A549 (cell line): ENCODE data around the gene RAB19. TPM values are rescaled to one million over a fixed set of nuclear protein-coding genes. Genes with fewer than 3 reads are reported as not detected.

Source experiments
- ATAC-seq, 2 experiments: fragments of 200-7000 bp in 1 of 2; fragments of >200 bp in 1 of 2; cut with Nextera tagmentation in 1 of 2; cut with Tn5 transposase in 1 of 2; 3 replicates each; pipeline versions ENCODE4 v1.8.0 to v1.9.1; 2018 to 2020; ENCODE audit warnings: mild to moderate bottlenecking in 1 of 2, moderate library complexity in 1 of 2
- CTCF ChIA-PET: fragments of 300-600 bp; sonication (Branson Sonifier 250); formaldehyde crosslinking; extraction: SDS; loops from one replicate; lab custom pipeline; 2021; ENCODE audit warnings: antibody characterized with exemption, inconsistent platforms; lab: Yijun Ruan, JAX
- POLR2A ChIA-PET: fragments of 350-600 bp; formaldehyde crosslinking; extraction: SDS; loops from one replicate; lab custom pipeline; 2021; ENCODE audit warnings: antibody characterized with exemption, inconsistent platforms; lab: Yijun Ruan, JAX
- DNase-seq, 2 experiments: peaks; one replicate each; pipeline versions ENCODE4 v3.0.0 to v3.0.0-alpha.2; 2011 to 2016; ENCODE audit warnings: low read depth in 1 of 2, low spot score in 1 of 2
- FAIRE-seq: peaks from 2 replicates; lab custom pipeline; 2011; peaks lifted over from hg19 to GRCh38; lab: Jason Lieb, UNC
- H3K27ac ChIP-seq, 2 experiments: fragments of >200 bp; sonication (Bioruptor Twin); formaldehyde crosslinking; 3 replicates each; pipeline ENCODE4 v1.5.1; 2016 to 2017
- H3K4me1 ChIP-seq: fragments of >200 bp; sonication (Bioruptor Twin); formaldehyde crosslinking; 3 replicates; pipeline ENCODE4 v1.6.1; 2016
- H3K4me2 ChIP-seq: fragments of >200 bp; sonication (Bioruptor Twin); formaldehyde crosslinking; 3 replicates; pipeline ENCODE4 v1.6.1; 2016
- H3K4me3 ChIP-seq: fragments of >200 bp; sonication (Bioruptor Twin); formaldehyde crosslinking; 3 replicates; pipeline ENCODE4 v1.5.1; 2016
- H3K9me3 ChIP-seq: fragments of >200 bp; sonication (Bioruptor Twin); formaldehyde crosslinking; 3 replicates; pipeline ENCODE4 v1.6.1; 2016
- BCL3 ChIP-seq: fragments of >200 bp; sonication (Bioruptor Twin); formaldehyde crosslinking; IDR thresholded peaks from 3 replicates; pipeline ENCODE4 v1.6.1; 2016
- BHLHE40 ChIP-seq: IDR thresholded peaks from 2 replicates; pipeline ENCODE4 v1.6.1; 2012; ENCODE audit warnings: low read depth, low read length, inconsistent platforms
- CBX2 ChIP-seq: fragments of 200-600 bp; sonication (generic); IDR thresholded peaks from 2 replicates; pipeline ENCODE4 v1.6.1; 2016; ENCODE audit warnings: low read depth, mild to moderate bottlenecking, borderline replicate concordance
- CEBPB ChIP-seq, 2 experiments: fragments of >200 bp in 1 of 2; sonication (Bioruptor Twin) in 1 of 2; formaldehyde crosslinking in 1 of 2; IDR thresholded peaks; 2 replicates each; pipeline ENCODE4 v1.6.1; 2012 to 2016
- CHD4 ChIP-seq: fragments of 200-600 bp; sonication (generic); IDR thresholded peaks from 2 replicates; pipeline ENCODE4 v1.6.1; 2016; ENCODE audit warnings: antibody characterized with exemption, mild to moderate bottlenecking, borderline replicate concordance
- EHF ChIP-seq: fragments of 250-450 bp; sonication (Bioruptor Pico); IDR thresholded peaks from 2 replicates; pipeline ENCODE4 v1.5.0; 2020; ENCODE audit warnings: mild to moderate bottlenecking
- EHMT2 ChIP-seq: fragments of 200-600 bp; sonication (generic); IDR thresholded peaks from 2 replicates; pipeline ENCODE4 v1.6.1; 2016; ENCODE audit warnings: antibody characterized with exemption, low read depth, mild to moderate bottlenecking, moderate library complexity
- HDAC2 ChIP-seq: fragments of 200-600 bp; sonication (generic); IDR thresholded peaks from 2 replicates; pipeline ENCODE4 v1.6.1; 2016
- HOXA7 ChIP-seq: fragments of 250-450 bp; sonication (Bioruptor Pico); IDR thresholded peaks from 2 replicates; pipeline ENCODE4 v1.5.0; 2020; ENCODE audit warnings: mild to moderate bottlenecking, moderate library complexity
- HOXB13 ChIP-seq: fragments of 250-450 bp; sonication (Bioruptor Pico); IDR thresholded peaks from 2 replicates; pipeline ENCODE4 v1.5.0; 2020; ENCODE audit warnings: low read depth, mild to moderate bottlenecking, moderate library complexity
- JUN ChIP-seq, 2 experiments: fragments of >200 bp; sonication (Bioruptor Twin); formaldehyde crosslinking; IDR thresholded peaks; 2 replicates in 1 of 2; 3 replicates in 1 of 2; pipeline ENCODE4 v1.6.1; 2016 to 2017
- KDM5A ChIP-seq: fragments of 200-600 bp; sonication (generic); IDR thresholded peaks from 2 replicates; pipeline ENCODE4 v1.6.1; 2016; ENCODE audit warnings: antibody characterized with exemption, mild to moderate bottlenecking
- MAZ ChIP-seq: fragments of 150-350 bp; IDR thresholded peaks from 2 replicates; pipeline ENCODE4 v1.6.1; 2014; ENCODE audit warnings: antibody characterized with exemption, low read depth, low read length, borderline replicate concordance
- NFE2L2 ChIP-seq: fragments of 150-350 bp; conservative IDR thresholded peaks from 2 replicates; pipeline ENCODE4 v1.6.1; 2014; ENCODE audit warnings: low read length
- REST ChIP-seq: fragments of 200-600 bp; sonication (generic); IDR thresholded peaks from 2 replicates; pipeline ENCODE4 v1.6.1; 2016; ENCODE audit warnings: antibody characterized with exemption, mild to moderate bottlenecking, moderate library complexity
- SMC3 ChIP-seq: fragments of >200 bp; sonication (Bioruptor Twin); formaldehyde crosslinking; IDR thresholded peaks from 3 replicates; pipeline ENCODE4 v1.6.1; 2018; ENCODE audit warnings: inconsistent platforms
- USF2 ChIP-seq: fragments of 450-650 bp; IDR thresholded peaks from 2 replicates; pipeline ENCODE4 v1.6.1; 2014; ENCODE audit warnings: antibody characterized with exemption
- ZNF302 ChIP-seq: fragments of 250-450 bp; sonication (Bioruptor Pico); IDR thresholded peaks from 2 replicates; pipeline ENCODE4 v1.9.0; 2021; ENCODE audit warnings: inconsistent platforms, mild to moderate bottlenecking, moderate library complexity
- ZSCAN20 ChIP-seq: fragments of 250-450 bp; sonication (Bioruptor Pico); IDR thresholded peaks from 2 replicates; pipeline ENCODE4 v1.8.0; 2022; ENCODE audit warnings: mild to moderate bottlenecking, moderate library complexity
- WGBS: methylation state at CpG from one replicate; pipeline ENCODE4 v1.1.6; 2017; ENCODE audit errors: missing lambda C conversion rate; 5-methylcytosine and 5-hydroxymethylcytosine counted together
- polyA plus RNA-seq, 4 experiments: library from polyadenylated mRNA; depleted of rRNA in 3 of 4; stranded (reverse); fragments of >200 nt; fragmentation: RNase III in 1 of 4; extraction: RNeasy Plus Mini Kit Qiagen cat#74134 plus additional on column Dnase treatment in 1 of 4; gene quantifications; 2 replicates in 3 of 4; 3 replicates in 1 of 4; pipeline ENCODE4 v1.2.3, GENCODE V29; 2011 to 2017

RAB19 gene
- polyA plus RNA-seq, 2 of the 4 experiments (the other 2 are of a cell fraction): not detected

GRCh38 chr7:140458201-140458600, 54.3 kb downstream of the RAB19 start:
- Histone ChIP-seq H3K4me2 (no peak overlapping the region), H3K9me3 (no peaks in the 10 kb centered on the region), H3K27ac (no peak overlapping the region), H3K4me3 (no peak overlapping the region), H3K4me1 (no peaks in the 10 kb centered on the region)
- CTCF ChIA-PET: interaction anchor here (1.6 kb wide), 1 partner anchor 17 kb away, joined by 4 read pairs; no protein-coding TSS in a partner anchor
- WGBS: 93% methylated on average over 3 of the region's 3 CpGs
- no peak for ATAC-seq
- no peak for FAIRE-seq
- TF ChIP-seq REST (no peak), HDAC2 (no peak), CBX2 (no peak), SMC3 (no peak), BHLHE40 (no peak), EHF (CRISPR knock-in tag) (no peak), KDM5A (no peak), EHMT2 (no peak), CEBPB (IDR thresholded peaks at IDR 0.05) (no peak), BCL3 (no peak), USF2 (no peak), NFE2L2 (no peak), ZSCAN20 (CRISPR knock-in tag) (no peak)
- DNase-seq: no peak
- POLR2A ChIA-PET: no interaction called here

- FAIRE-seq: no peak
- POLR2A ChIA-PET: no interaction called here
Observed at GRCh38 chr7:140458916-140459315, 55.1 kb downstream of the RAB19 start.

GRCh38 chr7:140463111-140463510, 59.3 kb downstream of the RAB19 start:
- ChIA-PET CTCF (interaction anchor here (1.0 to 1.5 kb wide), 3 partner anchors 9 to 13 kb away, joined by 3 to 4 read pairs (median 4); no protein-coding TSS in a partner anchor), POLR2A (no interaction called here)
- FAIRE-seq: no peak

More at GRCh38 chr7:140458916-140459315, 55.1 kb downstream of the RAB19 start:
- Histone ChIP-seq H3K27ac (no peak overlapping the region), H3K4me3 (no peak overlapping the region), H3K4me1 (no peaks in the 10 kb centered on the region), H3K9me3 (no peaks in the 10 kb centered on the region), H3K4me2 (no peak overlapping the region)
- DNase-seq: no peak
- CTCF ChIA-PET: interaction anchor here (1.6 kb wide), 1 partner anchor 17 kb away, joined by 4 read pairs; no protein-coding TSS in a partner anchor
- WGBS: 94% methylated on average over 8 of the region's 8 CpGs
- no peak for TF ChIP-seq EHF (CRISPR knock-in tag)
- TF ChIP-seq CHD4: no peak
- ATAC-seq: no peak

More at GRCh38 chr7:140463111-140463510, 59.3 kb downstream of the RAB19 start:
- Histone ChIP-seq H3K27ac (no peak overlapping the region), H3K9me3 (no peaks in the 10 kb centered on the region), H3K4me3 (no peak overlapping the region), H3K4me2 (no peak overlapping the region)
- ATAC-seq: no peak
- no peak for DNase-seq
- 92% methylated on average over 2 of the region's 2 CpGs for WGBS
- TF ChIP-seq ZNF302 (no peak), EHMT2 (no peak), EHF (CRISPR knock-in tag) (no peak), USF2 (no peak), HOXA7 (CRISPR knock-in tag) (no peak), JUN (IDR thresholded peaks at IDR 0.05) (no peak), MAZ (no peak), HOXB13 (CRISPR knock-in tag) (no peak)
- TF ChIP-seq, all 56 proteins: peak for 0
- no peaks in the 10 kb centered on the region for H3K4me1 ChIP-seq
